Measurements from ENCODE around the gene EXD1.
"Not testable (repeated sequence)": the region's sequence is repeated elsewhere in the genome, so short reads cannot be mapped to it uniquely, and the experiment has no call there.

EXD1 gene, protein sequence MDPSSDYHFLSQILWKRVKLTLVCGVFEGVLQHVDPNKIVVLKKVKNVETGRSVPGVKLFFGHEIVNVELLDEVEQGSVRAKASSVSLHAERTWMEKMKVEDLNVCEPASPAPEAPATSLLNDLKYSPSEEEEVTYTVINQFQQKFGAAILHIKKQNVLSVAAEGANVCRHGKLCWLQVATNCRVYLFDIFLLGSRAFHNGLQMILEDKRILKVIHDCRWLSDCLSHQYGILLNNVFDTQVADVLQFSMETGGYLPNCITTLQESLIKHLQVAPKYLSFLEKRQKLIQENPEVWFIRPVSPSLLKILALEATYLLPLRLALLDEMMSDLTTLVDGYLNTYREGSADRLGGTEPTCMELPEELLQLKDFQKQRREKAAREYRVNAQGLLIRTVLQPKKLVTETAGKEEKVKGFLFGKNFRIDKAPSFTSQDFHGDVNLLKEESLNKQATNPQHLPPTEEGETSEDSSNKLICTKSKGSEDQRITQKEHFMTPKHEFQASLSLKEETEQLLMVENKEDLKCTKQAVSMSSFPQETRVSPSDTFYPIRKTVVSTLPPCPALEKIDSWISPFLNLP

DNA sequence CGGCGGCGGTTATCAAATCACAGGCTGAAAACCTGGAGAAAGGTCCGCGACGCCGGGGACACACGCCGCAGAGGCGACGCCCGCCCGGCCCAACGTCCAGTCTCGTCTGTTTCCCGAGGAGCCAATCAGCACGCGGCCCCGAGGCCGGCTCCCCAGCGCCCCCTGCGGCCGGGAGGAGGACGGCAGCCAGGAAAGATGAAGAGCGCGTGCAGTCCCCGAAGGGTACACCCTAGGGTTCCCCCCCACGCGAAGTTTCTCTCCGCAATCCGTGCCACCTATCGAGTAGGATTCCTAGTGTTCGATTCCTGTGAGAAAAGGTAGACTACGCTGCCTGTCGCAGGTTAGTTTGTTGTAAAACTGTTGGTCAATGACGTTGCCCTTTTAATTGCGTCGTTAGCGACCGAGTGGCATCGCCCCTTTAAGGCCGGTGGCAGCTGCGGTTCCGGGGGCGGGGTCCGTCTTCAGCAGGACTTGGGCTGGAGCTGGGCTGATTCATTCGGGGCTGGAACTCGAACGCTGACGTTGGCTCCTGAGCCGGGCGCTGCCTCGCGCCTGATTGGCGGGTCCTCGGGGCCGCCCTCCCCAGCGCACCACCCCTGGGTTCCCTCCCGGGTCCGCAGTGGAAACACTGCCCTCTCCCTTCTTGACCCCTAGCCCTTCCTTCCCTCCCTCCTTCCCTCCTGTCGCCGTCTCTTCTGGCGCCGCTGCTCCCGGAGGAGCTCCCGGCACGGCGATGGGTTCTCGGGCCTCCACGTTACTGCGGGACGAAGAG is at the start of gene EXD1, which contains the start of gene CHP1:
Gene EXD1, minus strand, starts transcription at position 108 of the 772 bp plus-strand sequence. CDS start 4,182 bp downstream, outside the sequence.
Gene CHP1, plus strand, starts transcription at position 619 of the 772 bp plus-strand sequence. Its CDS starts 115 bp downstream, at position 734.
- peak; percentile 91 for DNase-seq (ENCODE audit: low read depth)

GRCh38 chr15:41279535-41280283 is 49.2 kb upstream of the EXD1 start:
- no peak for DNase-seq (ENCODE audit: low read depth)

DNA sequence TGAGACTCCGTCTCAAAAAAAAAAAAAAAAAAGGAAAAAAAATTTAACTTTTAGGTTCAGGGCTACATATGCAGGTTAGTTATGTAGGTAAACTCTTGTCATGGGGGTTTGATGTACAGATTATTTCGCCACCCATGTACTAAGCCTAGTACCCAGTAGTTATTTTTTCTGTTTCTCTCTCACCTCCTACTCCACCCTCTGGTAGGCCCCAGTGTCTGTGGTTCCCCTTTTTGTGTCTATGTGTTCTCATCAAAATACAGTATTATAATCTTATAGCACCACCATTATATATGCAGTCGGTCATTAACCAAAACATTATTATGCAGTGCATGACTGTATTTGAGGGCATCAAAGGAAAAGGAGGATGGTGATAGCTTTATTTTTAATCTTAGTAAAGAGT is 47.8 kb upstream of the EXD1 start:
- no peak for DNase-seq (ENCODE audit: low read depth)

GRCh38 chr15:41276831-41277230 is 46.3 kb upstream of the EXD1 start:
- DNase-seq (ENCODE audit: low read depth) = no peak

GRCh38 chr15:41269887-41270286 is 39.3 kb upstream of the EXD1 start:
- DNase-seq (ENCODE audit: low read depth) = no peak

GRCh38 chr15:41263891-41264351 is 33.4 kb upstream of the EXD1 start:
- no peak for DNase-seq (ENCODE audit: low read depth)

DNA sequence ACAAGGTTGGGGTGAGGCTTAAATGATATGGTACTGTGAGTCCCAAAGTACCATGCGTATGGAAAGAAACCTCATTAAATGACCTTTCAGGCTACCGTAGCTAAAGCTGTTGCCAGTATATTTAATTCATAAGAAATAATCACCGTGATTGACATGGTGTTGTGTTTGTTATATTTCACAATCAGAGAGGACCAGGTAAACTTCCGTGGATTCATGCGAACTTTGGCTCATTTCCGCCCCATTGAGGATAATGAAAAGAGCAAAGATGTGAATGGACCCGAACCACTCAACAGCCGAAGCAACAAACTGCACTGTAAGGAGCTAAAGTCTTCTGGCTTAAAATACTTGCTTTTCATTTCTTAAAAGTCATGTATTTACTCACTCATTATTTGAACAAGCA is 32.0 kb upstream of the EXD1 start:
- DNase-seq (ENCODE audit: low read depth) = no peak

DNA sequence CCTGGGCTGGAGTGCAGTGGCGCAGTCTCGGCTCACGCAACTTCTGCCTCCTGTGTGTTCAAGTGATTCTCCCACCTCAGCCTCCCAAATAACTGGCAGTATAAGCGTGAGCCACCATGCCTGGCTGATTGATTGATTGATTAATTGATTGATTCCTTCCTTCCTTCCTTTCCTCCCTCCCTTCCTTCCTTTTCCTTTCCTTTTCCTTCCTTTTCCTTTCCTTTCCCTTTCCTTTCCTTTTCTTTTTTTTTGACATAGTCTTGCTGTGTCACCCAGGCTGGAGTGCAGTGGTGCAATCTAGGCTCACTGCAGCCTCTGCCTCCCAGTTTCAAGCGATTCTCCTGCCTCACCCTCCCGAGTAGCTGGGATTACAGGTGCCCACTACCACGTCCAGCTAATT is 30.4 kb upstream of the EXD1 start:
- DNase-seq (ENCODE audit: low read depth) = not testable (repeated sequence)

DNA sequence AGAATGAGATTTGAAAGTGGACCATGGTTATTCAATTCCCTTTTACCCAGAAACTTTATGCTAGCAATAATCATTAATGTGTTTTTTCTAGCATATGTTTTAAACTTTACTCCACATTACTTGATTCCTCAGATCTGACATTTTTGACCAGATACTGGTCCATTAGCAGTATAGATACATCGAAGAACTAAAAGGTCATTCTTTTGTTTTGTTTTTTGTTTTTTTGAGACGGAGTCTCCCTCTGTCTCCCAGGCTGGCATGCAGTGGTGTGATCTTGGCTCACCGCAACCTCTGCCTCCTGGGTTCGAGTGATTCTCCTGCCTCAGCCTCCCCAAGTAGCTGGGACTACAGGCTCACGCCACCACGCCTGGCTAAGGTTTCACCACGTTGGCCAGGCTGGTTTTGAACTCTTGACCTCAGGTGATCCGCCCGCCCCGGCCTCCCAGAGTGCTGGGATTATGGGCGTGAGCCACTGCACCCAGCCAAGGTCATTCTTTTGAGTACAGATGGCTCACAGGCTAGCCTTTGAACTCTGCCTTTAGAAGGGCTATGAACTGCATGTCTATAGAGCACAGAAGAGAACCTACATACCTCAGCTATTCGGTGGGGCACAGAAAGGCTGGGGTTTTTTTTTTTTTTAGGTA is 29.1 kb upstream of the EXD1 start:
- DNase-seq (ENCODE audit: low read depth) = no peak

DNA sequence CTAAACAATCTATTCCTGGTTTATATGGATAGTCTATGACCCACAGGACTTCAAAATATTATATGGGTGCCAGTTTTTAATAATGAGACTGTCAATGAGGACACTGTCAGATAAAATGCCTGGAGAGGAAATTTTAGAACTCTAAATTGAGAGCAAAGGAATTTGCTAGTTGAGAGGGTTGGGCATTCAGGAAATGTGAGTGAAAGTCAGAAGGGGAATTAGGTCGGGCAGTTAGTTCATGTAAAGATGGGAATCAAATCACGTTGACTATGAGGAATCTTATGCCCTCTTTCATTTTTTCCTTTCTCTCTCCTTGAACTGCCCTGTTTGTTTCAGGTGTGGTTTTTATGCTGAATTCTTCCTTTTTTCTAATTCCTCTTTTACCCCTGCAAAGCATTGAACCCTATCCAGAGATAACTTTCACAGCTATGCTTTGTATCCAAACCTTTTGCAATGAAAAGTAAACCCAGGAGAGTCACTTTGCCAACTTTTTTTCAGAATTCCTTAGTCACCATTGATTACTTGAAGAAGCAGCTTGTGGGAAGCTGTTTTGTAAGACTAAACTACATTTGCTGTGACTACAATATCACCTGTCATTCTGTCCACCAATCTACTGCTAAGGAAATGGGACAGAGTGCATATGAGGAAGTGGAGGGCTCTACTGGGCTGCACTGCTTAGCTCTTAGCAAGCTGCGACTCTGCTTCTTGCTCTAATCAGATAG is 28.4 kb upstream of the EXD1 start:
- DNase-seq (ENCODE audit: low read depth) = no peak

GRCh38 chr15:41256577-41257038 is 26.1 kb upstream of the EXD1 start:
- no peak for DNase-seq (ENCODE audit: low read depth)

GRCh38 chr15:41256103-41256502 is 25.5 kb upstream of the EXD1 start:
- DNase-seq (ENCODE audit: low read depth) = no peak

DNA sequence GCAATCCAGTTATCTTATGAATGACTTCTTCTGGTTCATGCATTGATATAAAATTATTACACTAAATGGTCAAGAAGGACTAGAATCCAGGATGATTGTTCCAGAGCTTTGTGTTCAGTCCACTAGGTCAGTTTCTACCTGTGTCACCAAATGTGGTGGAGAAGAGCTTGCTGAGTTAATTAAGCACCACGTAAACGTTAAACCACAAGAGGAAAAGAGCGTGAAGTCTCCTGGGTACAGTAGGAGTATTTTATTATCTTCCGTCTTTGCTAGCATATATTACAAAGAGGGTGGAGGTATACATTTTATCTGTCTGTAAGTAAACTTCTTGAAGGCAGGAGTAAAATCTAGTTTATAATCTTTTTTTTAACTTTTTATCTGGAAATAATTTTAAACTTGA is 24.0 kb upstream of the EXD1 start:
- DNase-seq (ENCODE audit: low read depth) = no peak

DNA sequence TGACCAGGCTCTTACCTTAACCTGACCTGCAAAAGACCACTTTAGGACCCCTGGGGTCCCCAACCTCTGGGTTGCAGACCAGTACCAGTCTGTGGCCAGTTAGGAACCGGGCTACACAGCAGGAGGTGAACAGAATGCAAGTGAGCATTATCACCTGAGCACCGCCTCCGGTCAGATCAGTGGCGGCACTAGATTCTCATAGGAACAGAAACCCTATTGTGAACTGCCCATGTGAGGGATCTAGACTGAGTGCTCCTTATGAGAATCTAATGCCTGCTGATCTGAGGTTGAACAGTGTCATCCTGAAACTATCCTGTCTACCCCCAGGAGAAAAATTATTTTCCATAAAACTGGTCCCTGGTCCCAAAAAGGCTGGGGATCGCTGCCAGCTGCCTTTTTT is 20.9 kb upstream of the EXD1 start:
- no peak for DNase-seq (ENCODE audit: low read depth)

DNA sequence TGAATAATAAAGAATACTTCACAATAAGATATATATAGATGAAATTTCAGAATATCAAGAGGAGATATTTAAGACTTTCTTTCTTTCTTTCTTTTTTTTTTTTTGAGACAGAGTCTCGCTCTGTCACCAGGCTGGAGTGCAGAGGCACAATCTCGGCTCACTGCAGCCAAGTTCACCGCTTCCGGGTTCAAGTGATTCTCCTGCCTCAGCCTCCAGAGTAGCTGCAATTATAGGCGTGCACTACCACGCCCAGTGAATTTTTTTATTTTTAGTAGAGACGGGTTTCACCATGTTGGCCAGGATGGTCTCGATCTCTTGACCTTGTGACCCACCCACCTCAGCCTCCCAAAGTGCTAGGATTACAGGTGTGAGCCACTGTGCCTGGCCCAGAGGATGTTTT is 20.2 kb upstream of the EXD1 start:
- not testable (repeated sequence) for DNase-seq (ENCODE audit: low read depth)

DNA sequence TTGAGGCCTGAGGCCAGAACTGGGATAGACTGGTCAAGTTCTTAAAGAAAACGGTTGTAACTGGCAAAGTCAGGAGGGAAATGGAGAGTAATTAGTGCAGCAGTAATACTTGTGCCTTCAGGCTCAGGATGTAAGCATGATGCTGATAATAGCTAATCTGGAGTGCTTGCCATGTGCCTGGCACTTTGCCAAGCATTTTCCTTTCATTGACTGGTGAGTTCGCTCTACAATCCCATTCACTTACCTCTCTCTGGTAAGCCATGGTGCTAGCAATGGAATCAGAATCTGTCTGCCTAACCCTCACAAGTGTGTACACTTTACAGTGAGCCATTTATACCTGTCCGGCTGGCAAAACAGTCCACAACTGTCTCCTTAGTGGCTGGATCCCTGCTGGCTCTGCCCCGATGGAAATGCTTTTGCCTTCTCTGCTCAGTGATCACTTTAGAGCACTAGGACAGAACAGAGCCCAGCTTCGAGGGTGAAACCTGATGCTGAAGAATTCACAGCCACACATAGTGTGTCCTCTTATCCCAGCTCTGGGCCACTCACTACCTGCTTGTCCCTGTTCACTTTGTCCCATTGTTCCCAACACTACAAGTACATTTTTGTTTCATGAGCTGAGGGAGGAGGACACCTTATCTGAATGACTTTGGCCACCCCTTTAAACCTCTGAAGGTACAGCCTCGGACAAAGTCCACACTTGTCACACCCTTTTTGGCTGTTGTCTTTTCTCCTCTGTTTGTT is 10.8 kb upstream of the EXD1 start:
- peak; percentile 33 for DNase-seq (ENCODE audit: low read depth)

- DNase-seq (ENCODE audit: low read depth) = no peak
These were observed 7.5 kb upstream of the EXD1 start for GRCh38 chr15:41238100-41238499.

- no peak for DNase-seq (ENCODE audit: low read depth)
These were observed 5.4 kb upstream of the EXD1 start for GRCh38 chr15:41235929-41236328.

GRCh38 chr15:41235228-41235627 is 4.7 kb upstream of the EXD1 start:
- DNase-seq (ENCODE audit: low read depth) = not testable (repeated sequence)

DNA sequence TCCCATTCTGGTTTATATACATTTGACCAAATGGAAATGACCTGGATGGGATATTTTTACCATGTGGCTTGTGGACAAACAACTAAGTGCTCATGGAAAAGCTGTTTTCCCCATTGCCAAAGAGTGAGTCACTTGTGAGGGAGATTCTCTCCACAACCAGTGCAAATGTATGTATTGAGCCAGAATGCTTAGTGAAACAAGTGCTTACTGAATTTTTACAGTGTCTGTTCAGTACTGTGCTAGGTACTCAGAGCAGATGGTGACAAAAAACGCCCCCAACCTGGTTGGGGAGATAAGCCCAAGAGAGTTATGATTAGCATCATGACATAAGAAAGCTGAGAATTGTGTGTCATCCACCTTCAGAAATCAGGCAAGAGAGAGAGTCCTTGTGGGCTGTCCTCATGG is 2.8 kb upstream of the EXD1 start:
- DNase-seq (ENCODE audit: low read depth) = no peak

Data from CMK (cell line).